ENCODE data around the gene POLR1A.

POLR1A gene

GRCh38 chr2:86123328-86123925 is 17.7 kb upstream of the POLR1A start:
- no peak for TF ChIP-seq GLIS3 (CRISPR knock-in tag; IDR thresholded peaks at IDR 0.05)
- no peak for TF ChIP-seq PPARA (CRISPR knock-in tag; IDR thresholded peaks at IDR 0.05; ENCODE audit: borderline replicate concordance)
- no peak for TF ChIP-seq ARNTL (CRISPR knock-in tag; IDR thresholded peaks at IDR 0.05; ENCODE audit: borderline replicate concordance, low read depth)
- TF ChIP-seq ISL1 (CRISPR knock-in tag; IDR thresholded peaks at IDR 0.05), result no peak
- TF ChIP-seq TCF4 (CRISPR knock-in tag; IDR thresholded peaks at IDR 0.05; ENCODE audit: borderline replicate concordance), result no peak
- TF ChIP-seq CSRNP3 (CRISPR knock-in tag; IDR thresholded peaks at IDR 0.05), result no peak
- no peak for ATAC-seq

GRCh38 chr2:86118130-86118529 is 12.4 kb upstream of the POLR1A start:
- TF ChIP-seq ZC3H10 (CRISPR knock-in tag; IDR thresholded peaks at IDR 0.05) (no peak), ZFP3 (CRISPR knock-in tag; IDR thresholded peaks at IDR 0.05) (no peak), ARNTL (CRISPR knock-in tag; IDR thresholded peaks at IDR 0.05; ENCODE audit: borderline replicate concordance, low read depth) (no peak), TSHZ2 (CRISPR knock-in tag; IDR thresholded peaks at IDR 0.05) (no peak), ESRRG (CRISPR knock-in tag; IDR thresholded peaks at IDR 0.05) (no peak), ISL1 (CRISPR knock-in tag; IDR thresholded peaks at IDR 0.05) (no peak), CREB5 (CRISPR knock-in tag; IDR thresholded peaks at IDR 0.05; ENCODE audit: low read depth) (no peak), ZNF565 (CRISPR knock-in tag; conservative IDR thresholded peaks at IDR 0.05; ENCODE audit: low read depth) (no peak), OSR1 (CRISPR knock-in tag; IDR thresholded peaks at IDR 0.05) (no peak), PPARA (CRISPR knock-in tag; IDR thresholded peaks at IDR 0.05; ENCODE audit: borderline replicate concordance) (no peak), PATZ1 (CRISPR knock-in tag; IDR thresholded peaks at IDR 0.05; ENCODE audit: borderline replicate concordance) (no peak)
- no peak for ATAC-seq

- TF ChIP-seq POU6F1 (CRISPR knock-in tag; IDR thresholded peaks at IDR 0.05; ENCODE audit: borderline replicate concordance, low read depth) (no peak), ZFP30 (CRISPR knock-in tag; IDR thresholded peaks at IDR 0.05) (no peak), TSHZ2 (CRISPR knock-in tag; IDR thresholded peaks at IDR 0.05) (no peak), TCF4 (CRISPR knock-in tag; IDR thresholded peaks at IDR 0.05; ENCODE audit: borderline replicate concordance) (no peak), ARNTL (CRISPR knock-in tag; IDR thresholded peaks at IDR 0.05; ENCODE audit: borderline replicate concordance, low read depth) (no peak), PATZ1 (CRISPR knock-in tag; IDR thresholded peaks at IDR 0.05; ENCODE audit: borderline replicate concordance) (no peak), ISL1 (CRISPR knock-in tag; IDR thresholded peaks at IDR 0.05) (no peak), ZFP3 (CRISPR knock-in tag; IDR thresholded peaks at IDR 0.05) (no peak), ESRRG (CRISPR knock-in tag; IDR thresholded peaks at IDR 0.05) (no peak), CSRNP3 (CRISPR knock-in tag; IDR thresholded peaks at IDR 0.05) (no peak), ZNF565 (CRISPR knock-in tag; conservative IDR thresholded peaks at IDR 0.05; ENCODE audit: low read depth) (no peak), OSR1 (CRISPR knock-in tag; IDR thresholded peaks at IDR 0.05) (no peak), GLIS3 (CRISPR knock-in tag; IDR thresholded peaks at IDR 0.05) (no peak)
- no peak for ATAC-seq
Measured at GRCh38 chr2:86107031-86107430, 1.3 kb upstream of the POLR1A start.

All from SK-N-SH treated with all-trans-retinoic acid at 6 μM for 48 hours (cell line).